SJCRH30 (cell line): ENCODE results near the gene F7. TPM values are rescaled to one million over a fixed set of nuclear protein-coding genes. Genes with fewer than 3 reads are reported as not detected.

Source experiments
- DNase-seq, 2 experiments: peaks; one replicate each; pipeline ENCODE4 v3.0.0-alpha.2; 2015 to 2020
- H3K27ac ChIP-seq: fragments of 250-450 bp; sonication (Bioruptor Pico); 2 replicates; pipeline ENCODE4 v1.5.1; 2020; ENCODE audit warnings: mild to moderate bottlenecking, moderate library complexity
- H3K27me3 ChIP-seq: fragments of 250-450 bp; sonication (Bioruptor Pico); 2 replicates; pipeline ENCODE4 v1.5.1; 2020; ENCODE audit warnings: mild to moderate bottlenecking, moderate library complexity
- H3K36me3 ChIP-seq: fragments of 250-450 bp; sonication (Bioruptor Pico); 2 replicates; pipeline ENCODE4 v1.5.1; 2020; ENCODE audit warnings: mild to moderate bottlenecking, moderate library complexity
- H3K4me1 ChIP-seq: fragments of 250-450 bp; sonication (Bioruptor Pico); 2 replicates; pipeline ENCODE4 v1.5.1; 2020; ENCODE audit warnings: mild to moderate bottlenecking, moderate library complexity
- H3K4me3 ChIP-seq: fragments of 250-450 bp; sonication (Bioruptor Pico); 2 replicates; pipeline ENCODE4 v1.5.1; 2020; ENCODE audit warnings: mild to moderate bottlenecking, moderate library complexity
- H3K9me3 ChIP-seq: fragments of 250-450 bp; sonication (Bioruptor Pico); replicated peaks from 2 replicates; pipeline ENCODE4 v1.5.1; 2020; ENCODE audit warnings: mild to moderate bottlenecking, moderate library complexity
- total RNA-seq: library from RNA; depleted of rRNA; stranded (reverse); fragments of >200 nt; shearing (Covaris generic); gene quantifications from 2 replicates; pipeline ENCODE4 v1.2.3, GENCODE V29; 2014

The F7 gene
- total RNA-seq, 1 experiment from 2014 or later: not detected

DNA sequence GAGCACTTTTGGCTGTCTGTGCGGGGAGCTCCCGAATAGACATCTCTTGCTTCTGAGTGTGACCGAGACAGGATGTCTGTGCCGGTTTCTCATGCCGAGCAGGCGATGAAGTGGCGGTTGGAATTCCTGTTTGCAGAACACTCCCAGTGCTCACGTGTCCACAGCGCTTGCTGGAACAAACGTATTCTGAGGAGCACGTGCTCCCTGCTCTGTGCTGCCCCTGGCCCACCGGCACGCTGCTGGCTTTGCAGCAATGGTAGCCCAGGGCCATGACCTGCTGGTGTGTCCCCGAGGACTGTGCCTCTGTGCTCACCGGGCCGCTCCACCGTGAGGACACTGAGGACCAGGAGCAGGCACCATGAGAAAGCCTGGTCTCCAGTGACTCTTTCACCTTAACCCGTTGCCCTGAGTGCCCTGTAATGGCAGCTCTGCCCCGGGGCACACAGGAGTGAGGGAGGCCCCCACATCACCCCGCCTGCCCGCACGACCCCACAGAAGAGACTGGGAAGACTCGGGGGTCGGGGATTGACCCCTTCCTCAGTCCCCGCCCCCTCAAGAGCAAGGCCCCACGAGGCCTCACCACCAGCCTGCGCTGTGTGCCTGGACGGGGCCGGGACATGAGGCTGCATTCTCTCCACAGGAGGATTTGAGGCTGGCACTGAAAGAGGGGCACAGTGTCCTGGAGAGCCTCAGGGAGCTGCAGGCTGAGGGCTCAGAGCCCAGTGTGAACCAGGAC, 40.0 kb upstream of the F7 start:
- H3K27me3 ChIP-seq: no peaks in the 10 kb centered on the region
- no peak overlapping the region for H3K4me3 ChIP-seq
- no peak for DNase-seq
- no peaks in the 10 kb centered on the region for H3K36me3 ChIP-seq
- H3K9me3 ChIP-seq: no peaks in the 10 kb centered on the region
- no peaks in the 10 kb centered on the region for H3K4me1 ChIP-seq
- no peak overlapping the region for H3K27ac ChIP-seq

DNA sequence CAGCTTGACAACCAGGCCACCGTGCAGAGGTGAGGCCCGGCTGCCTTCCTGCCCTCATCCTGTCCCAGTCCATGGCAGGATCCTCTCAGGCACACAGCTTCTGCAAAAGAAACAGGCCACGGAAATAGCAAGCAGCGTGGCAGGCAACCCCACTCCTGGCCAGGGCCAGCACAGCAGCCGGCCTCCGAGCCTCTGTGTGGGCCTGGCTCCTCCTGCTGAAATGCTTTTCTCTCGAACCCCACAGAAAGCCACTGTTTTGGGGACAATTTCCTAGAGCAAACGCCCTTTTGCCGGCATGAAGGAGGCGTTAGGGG, 39.5 kb upstream of the F7 start:
- no peaks in the 10 kb centered on the region for H3K36me3 ChIP-seq
- H3K4me3 ChIP-seq: no peak overlapping the region
- DNase-seq: no peak
- H3K27me3 ChIP-seq: no peaks in the 10 kb centered on the region
- H3K27ac ChIP-seq: no peak overlapping the region
- H3K9me3 ChIP-seq: no peaks in the 10 kb centered on the region
- H3K4me1 ChIP-seq: no peaks in the 10 kb centered on the region

- H3K36me3 ChIP-seq: no peaks in the 10 kb centered on the region
- no peak overlapping the region for H3K4me3 ChIP-seq
- H3K9me3 ChIP-seq: no peaks in the 10 kb centered on the region
- no peak overlapping the region for H3K27ac ChIP-seq
- no peaks in the 10 kb centered on the region for H3K27me3 ChIP-seq
- DNase-seq: no peak
- H3K4me1 ChIP-seq: no peaks in the 10 kb centered on the region
These were observed 38.8 kb upstream of the F7 start for GRCh38 chr13:113066746-113067145.

GRCh38 chr13:113069861-113070805, 35.5 kb upstream of the F7 start:
- Histone ChIP-seq H3K27me3 (no peaks in the 10 kb centered on the region), H3K4me1 (no peaks in the 10 kb centered on the region), H3K27ac (no peak overlapping the region), H3K9me3 (no peaks in the 10 kb centered on the region), H3K4me3 (no peak overlapping the region), H3K36me3 (no peaks in the 10 kb centered on the region)
- DNase-seq: no peak

GRCh38 chr13:113070855-113071254, 34.7 kb upstream of the F7 start:
- H3K9me3 ChIP-seq: no peaks in the 10 kb centered on the region
- no peaks in the 10 kb centered on the region for H3K27me3 ChIP-seq
- no peak overlapping the region for H3K27ac ChIP-seq
- no peaks in the 10 kb centered on the region for H3K4me1 ChIP-seq
- no peak for DNase-seq
- no peaks in the 10 kb centered on the region for H3K36me3 ChIP-seq
- no peak overlapping the region for H3K4me3 ChIP-seq

GRCh38 chr13:113072376-113072775, 33.2 kb upstream of the F7 start:
- Histone ChIP-seq H3K27ac (no peak overlapping the region), H3K4me1 (no peaks in the 10 kb centered on the region), H3K36me3 (no peaks in the 10 kb centered on the region), H3K9me3 (no peaks in the 10 kb centered on the region), H3K4me3 (no peak overlapping the region), H3K27me3 (no peaks in the 10 kb centered on the region)
- no peak for DNase-seq

GRCh38 chr13:113073942-113074341, 31.6 kb upstream of the F7 start:
- Histone ChIP-seq H3K27ac (no peak overlapping the region), H3K4me3 (no peak overlapping the region), H3K9me3 (no peaks in the 10 kb centered on the region), H3K4me1 (no peaks in the 10 kb centered on the region), H3K27me3 (no peaks in the 10 kb centered on the region), H3K36me3 (no peaks in the 10 kb centered on the region)
- DNase-seq: no peak

GRCh38 chr13:113074401-113074800, 31.2 kb upstream of the F7 start:
- H3K9me3 ChIP-seq: no peaks in the 10 kb centered on the region
- DNase-seq: no peak

DNA sequence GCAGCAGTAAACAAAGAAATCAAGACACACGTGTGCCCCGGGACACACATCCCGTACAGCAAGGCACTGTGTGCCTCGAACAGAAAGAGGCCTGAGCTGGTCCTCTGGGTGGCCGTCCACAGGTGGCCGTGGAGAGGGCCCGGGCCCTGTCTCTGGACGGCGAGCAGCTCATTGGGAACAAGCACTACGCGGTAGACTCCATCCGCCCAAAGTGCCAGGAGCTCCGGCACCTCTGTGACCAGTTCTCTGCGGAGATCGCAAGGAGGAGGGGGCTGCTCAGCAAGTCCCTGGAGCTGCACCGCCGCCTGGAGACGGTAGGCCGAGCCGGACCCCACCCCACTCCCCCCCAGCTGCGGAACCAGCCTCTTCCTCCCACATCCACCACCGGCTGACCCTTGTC, 30.7 kb upstream of the F7 start:
- H3K9me3 ChIP-seq: no peaks in the 10 kb centered on the region
- H3K36me3 ChIP-seq: no peaks in the 10 kb centered on the region
- no peak overlapping the region for H3K27ac ChIP-seq
- no peaks in the 10 kb centered on the region for H3K27me3 ChIP-seq
- no peak for DNase-seq
- H3K4me1 ChIP-seq: no peaks in the 10 kb centered on the region
- H3K4me3 ChIP-seq: no peak overlapping the region

More at GRCh38 chr13:113074401-113074800, 31.2 kb upstream of the F7 start:
- no peaks in the 10 kb centered on the region for H3K4me1 ChIP-seq
- no peak overlapping the region for H3K27ac ChIP-seq
- no peaks in the 10 kb centered on the region for H3K36me3 ChIP-seq
- H3K4me3 ChIP-seq: no peak overlapping the region
- no peaks in the 10 kb centered on the region for H3K27me3 ChIP-seq

DNA sequence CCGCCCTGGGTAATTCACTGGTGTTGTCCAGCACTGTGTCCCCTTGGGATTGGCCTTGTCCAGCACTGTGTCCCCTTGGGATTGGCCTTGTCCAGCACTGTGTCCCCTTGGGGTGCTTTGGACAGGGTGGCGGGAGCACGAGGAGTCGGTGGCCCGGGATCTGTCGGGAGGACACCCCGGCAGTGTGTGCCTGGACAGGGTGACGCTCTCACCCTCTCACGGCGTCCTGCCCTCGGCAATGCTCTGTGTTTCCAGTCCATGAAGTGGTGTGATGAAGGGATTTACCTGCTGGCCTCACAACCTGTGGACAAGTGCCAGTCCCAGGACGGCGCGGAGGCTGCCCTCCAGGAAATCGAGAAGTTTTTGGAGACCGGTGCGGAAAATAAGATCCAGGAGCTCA, 29.9 kb upstream of the F7 start:
- Histone ChIP-seq H3K27ac (no peak overlapping the region), H3K4me3 (no peak overlapping the region), H3K9me3 (no peaks in the 10 kb centered on the region), H3K27me3 (no peaks in the 10 kb centered on the region), H3K4me1 (no peaks in the 10 kb centered on the region), H3K36me3 (no peaks in the 10 kb centered on the region)
- no peak for DNase-seq

DNA sequence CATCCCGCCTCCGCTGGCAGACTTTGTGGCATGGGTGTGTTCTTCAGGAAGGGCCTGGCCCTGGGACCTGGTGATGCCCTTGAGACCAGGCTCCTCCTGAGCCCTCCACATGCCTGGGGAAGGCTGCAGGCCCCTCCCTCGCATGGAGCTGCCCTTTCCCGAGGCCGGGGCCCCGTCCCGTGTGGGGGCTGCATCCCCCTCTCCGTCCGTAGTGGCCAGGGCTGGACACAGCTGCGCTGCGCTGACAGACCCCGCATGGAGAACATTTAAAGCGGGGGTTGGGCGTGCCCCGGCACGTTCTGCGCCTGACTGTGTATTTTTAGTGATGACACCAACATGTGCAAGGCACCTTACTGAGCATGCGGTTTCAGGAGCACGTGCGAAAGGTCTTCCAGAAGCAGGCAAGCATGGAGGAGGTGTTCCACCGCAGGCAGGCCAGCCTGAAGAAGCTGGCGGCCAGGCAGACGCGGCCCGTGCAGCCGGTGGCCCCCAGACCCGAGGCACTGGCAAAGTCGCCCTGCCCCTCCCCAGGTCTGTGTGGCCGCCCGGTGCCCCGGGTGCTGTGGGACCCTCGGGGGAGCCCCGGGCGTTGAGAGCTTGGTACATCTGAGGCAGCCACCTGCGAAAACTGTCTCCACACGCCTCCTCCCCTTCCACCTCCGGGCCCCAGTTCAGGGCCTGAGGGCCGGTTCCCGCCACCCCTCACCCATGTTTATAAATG, 28.8 kb upstream of the F7 start:
- Histone ChIP-seq H3K4me1 (no peaks in the 10 kb centered on the region), H3K9me3 (no peaks in the 10 kb centered on the region), H3K4me3 (no peak overlapping the region), H3K27ac (no peak overlapping the region), H3K27me3 (no peaks in the 10 kb centered on the region), H3K36me3 (no peaks in the 10 kb centered on the region)
- no peak for DNase-seq

- Histone ChIP-seq H3K36me3 (no peaks in the 10 kb centered on the region), H3K4me1 (no peaks in the 10 kb centered on the region), H3K27ac (no peak overlapping the region), H3K9me3 (no peaks in the 10 kb centered on the region), H3K27me3 (no peaks in the 10 kb centered on the region), H3K4me3 (no peak overlapping the region)
- no peak for DNase-seq
These were observed 28.0 kb upstream of the F7 start for GRCh38 chr13:113077566-113077952.

- H3K4me3 ChIP-seq: no peak overlapping the region
- H3K36me3 ChIP-seq: no peaks in the 10 kb centered on the region
- no peaks in the 10 kb centered on the region for H3K27me3 ChIP-seq
- no peak overlapping the region for H3K27ac ChIP-seq
- no peaks in the 10 kb centered on the region for H3K4me1 ChIP-seq
- no peaks in the 10 kb centered on the region for H3K9me3 ChIP-seq
- DNase-seq: no peak
These were observed 27.4 kb upstream of the F7 start for GRCh38 chr13:113077953-113078901.
